CD8-positive, alpha-beta memory T cell (primary cell): ENCODE measurements around the gene KRTAP4-8. TPM values are rescaled to one million over a fixed set of nuclear protein-coding genes. Genes with fewer than 3 reads are reported as not detected.
"Not testable (repeated sequence)": the region's sequence is repeated elsewhere in the genome, so short reads cannot be mapped to it uniquely, and the experiment has no call there.

ENCODE experiments used
- CTCF ChIA-PET: fragments of 350-600 bp; sonication (Branson Sonifier 250); formaldehyde crosslinking; loops from one replicate; lab custom pipeline; 2021; ENCODE audit warnings: antibody characterized with exemption; lab: Charles Lee
- POLR2A ChIA-PET: fragments of 350-600 bp; sonication (Branson Sonifier 250); formaldehyde crosslinking; loops from one replicate; lab custom pipeline; 2021; ENCODE audit warnings: antibody characterized with exemption; lab: Charles Lee
- DNase-seq, 5 donors: peaks; one replicate each; pipeline versions ENCODE4 v3.0.0 to v3.0.0-alpha.2; 2020 to 2022; ENCODE audit warnings: mixed read lengths in 1 of 5
- H3K27ac ChIP-seq: one replicate; pipeline ENCODE4 v1.7.0; 2013; ENCODE audit warnings: low read depth, mild to moderate bottlenecking, low read length, moderate library complexity
- H3K27me3 ChIP-seq: 2 replicates; pipeline ENCODE4 v1.7.0; 2013; ENCODE audit warnings: low read length, mild to moderate bottlenecking; ENCODE audit not compliant: insufficient read depth, poor library complexity, severe bottlenecking
- H3K36me3 ChIP-seq: 2 replicates; pipeline ENCODE4 v1.7.0; 2013; ENCODE audit warnings: mild to moderate bottlenecking, low read length, moderate library complexity; ENCODE audit not compliant: insufficient read depth
- H3K4me1 ChIP-seq: 2 replicates; pipeline ENCODE4 v1.7.0; 2013; ENCODE audit warnings: mild to moderate bottlenecking, low read length, moderate library complexity; ENCODE audit not compliant: insufficient read depth
- H3K4me3 ChIP-seq: 2 replicates; pipeline ENCODE4 v1.7.0; 2013; ENCODE audit warnings: mild to moderate bottlenecking, low read length
- H3K9me3 ChIP-seq: 2 replicates; pipeline ENCODE4 v1.7.0; 2013; ENCODE audit warnings: mild to moderate bottlenecking, low read length
- H3K27ac Mint-ChIP-seq, 8 donors: one replicate each; pipeline ENCODE4 v1.8.0; 2020 to 2021; ENCODE audit warnings: mixed read lengths in 8 of 8, mild to moderate bottlenecking in 6 of 8, inconsistent platforms in 3 of 8, moderate library complexity in 3 of 8
- H3K27me3 Mint-ChIP-seq, 2 donors: one replicate each; pipeline ENCODE4 v1.8.0; 2020 to 2021; ENCODE audit warnings: mixed read lengths in 2 of 2, mild to moderate bottlenecking in 1 of 2, moderate library complexity in 1 of 2
- H3K36me3 Mint-ChIP-seq, 3 donors: one replicate each; pipeline ENCODE4 v1.8.0; 2020 to 2021; ENCODE audit warnings: mixed read lengths in 3 of 3, inconsistent platforms in 1 of 3, mild to moderate bottlenecking in 1 of 3
- H3K4me1 Mint-ChIP-seq, 3 donors: one replicate each; pipeline ENCODE4 v1.8.0; 2020 to 2021; ENCODE audit warnings: mixed read lengths in 3 of 3, inconsistent platforms in 1 of 3, mild to moderate bottlenecking in 1 of 3
- H3K4me3 Mint-ChIP-seq, 7 donors: one replicate each; pipeline ENCODE4 v1.8.0; 2020 to 2021; ENCODE audit warnings: mixed read lengths in 7 of 7, mild to moderate bottlenecking in 6 of 7, moderate library complexity in 4 of 7, inconsistent platforms in 2 of 7
- H3K9me3 Mint-ChIP-seq, 5 donors: one replicate each; pipeline ENCODE4 v1.8.0; 2020 to 2022; ENCODE audit warnings: mixed read lengths in 5 of 5, mild to moderate bottlenecking in 3 of 5, moderate library complexity in 2 of 5, inconsistent platforms in 1 of 5
- polyA plus RNA-seq: library from polyadenylated mRNA; unstranded; fragments of 300-500 nt; fragmentation: Illumina TruSeq; gene quantifications from one replicate; pipeline ENCODE4 v1.2.3, GENCODE V29; 2021
- total RNA-seq, 2 experiments: library from RNA; stranded (reverse); gene quantifications; one replicate each; pipeline ENCODE4 v1.2.3, GENCODE V29; 2021

The KRTAP4-8 gene
- total and polyA plus RNA-seq, 3 experiments from 2014 or later: not detected

- no peaks in the 10 kb centered on the region for H3K27me3 ChIP-seq
- Mint-ChIP-seq H3K27ac (peak overlapping the region in 2 of 8 donors; percentile 18 to 82), H3K4me3 (no peak overlapping the region), H3K27me3 (peaks cover 0 to 3% of the 10 kb centered on the region in 2 donors), H3K4me1 (peaks cover 8 to 48% (median 15%) of the 10 kb centered on the region in 3 donors), H3K36me3 (no peaks in the 10 kb centered on the region), H3K9me3 (peaks cover 0 to 2% (median 0%) of the 10 kb centered on the region in 5 donors)
- H3K27ac ChIP-seq: no peak overlapping the region
- POLR2A ChIA-PET: no interaction called here
- H3K9me3 ChIP-seq: no peaks in the 10 kb centered on the region
- CTCF ChIA-PET: interaction anchor here (1.3 kb wide), 1 partner anchor 417 kb away, joined by 3 read pairs; no protein-coding TSS in a partner anchor
- no peaks in the 10 kb centered on the region for H3K36me3 ChIP-seq
- DNase-seq: no peak
- H3K4me3 ChIP-seq: no peak overlapping the region
- H3K4me1 ChIP-seq: peaks cover 15% of the 10 kb centered on the region
Measured at GRCh38 chr17:41131979-41132378, 34.0 kb upstream of the KRTAP4-8 start.

GRCh38 chr17:41127371-41127770 lies 29.4 kb upstream of the KRTAP4-8 start:
- Histone ChIP-seq H3K4me1 (peaks cover 38% of the 10 kb centered on the region), H3K4me3 (no peak overlapping the region), H3K36me3 (no peaks in the 10 kb centered on the region), H3K27ac (no peak overlapping the region), H3K9me3 (no peaks in the 10 kb centered on the region), H3K27me3 (no peaks in the 10 kb centered on the region)
- Mint-ChIP-seq H3K4me3 (no peak overlapping the region), H3K9me3 (peaks cover 0 to 3% (median 0%) of the 10 kb centered on the region in 5 donors), H3K27ac (no peak overlapping the region), H3K27me3 (peaks cover 3 to 16% of the 10 kb centered on the region in 2 donors), H3K4me1 (peaks cover 38 to 68% (median 44%) of the 10 kb centered on the region in 3 donors), H3K36me3 (no peaks in the 10 kb centered on the region)
- POLR2A ChIA-PET: no interaction called here
- CTCF ChIA-PET: interaction anchor here (1.8 kb wide), 1 partner anchor 195 kb away, joined by 4 read pairs; no protein-coding TSS in a partner anchor
- DNase-seq: no peak

GRCh38 chr17:41126412-41126811 lies 28.5 kb upstream of the KRTAP4-8 start:
- no peaks in the 10 kb centered on the region for H3K9me3 ChIP-seq
- H3K36me3 Mint-ChIP-seq: no peaks in the 10 kb centered on the region
- peaks cover 3 to 21% of the 10 kb centered on the region in 2 donors for H3K27me3 Mint-ChIP-seq
- H3K27me3 ChIP-seq: no peaks in the 10 kb centered on the region
- peaks cover 38 to 60% (median 44%) of the 10 kb centered on the region in 3 donors for H3K4me1 Mint-ChIP-seq
- DNase-seq: no peak
- H3K27ac ChIP-seq: no peak overlapping the region
- H3K4me3 ChIP-seq: no peak overlapping the region
- H3K27ac Mint-ChIP-seq: peak overlapping the region in 1 of 8 donors; percentile 96
- H3K36me3 ChIP-seq: no peaks in the 10 kb centered on the region
- H3K4me3 Mint-ChIP-seq: peak overlapping the region in 2 of 7 donors; percentile 69 to 73
- H3K9me3 Mint-ChIP-seq: peaks cover 0 to 3% (median 0%) of the 10 kb centered on the region in 5 donors
- ChIA-PET CTCF (interaction anchor here (0.7 to 1.8 kb wide), 2 partner anchors 196 to 357 kb away, joined by 3 to 4 read pairs; no protein-coding TSS in a partner anchor), POLR2A (interaction anchor here (0.7 kb wide), 2 partner anchors 87 to 182 kb away, joined by 5 read pairs; no protein-coding TSS in a partner anchor)
- H3K4me1 ChIP-seq: peaks cover 38% of the 10 kb centered on the region

GRCh38 chr17:41125064-41125463 lies 27.1 kb upstream of the KRTAP4-8 start:
- H3K27me3 Mint-ChIP-seq: peaks cover 3 to 30% of the 10 kb centered on the region in 2 donors
- POLR2A ChIA-PET: no interaction called here

GRCh38 chr17:41123991-41124371 lies 26.0 kb upstream of the KRTAP4-8 start, which contains the start of gene KRTAP4-12:
Gene KRTAP4-12 (minus strand): TSS chr17:41124182. CDS start chr17:41124122, 60 bp downstream.
- H3K27me3 ChIP-seq, H3K36me3 Mint-ChIP-seq, POLR2A ChIA-PET, H3K36me3 ChIP-seq, DNase-seq, H3K9me3 ChIP-seq, H3K4me3 ChIP-seq, H3K9me3 Mint-ChIP-seq, CTCF ChIA-PET, H3K27ac ChIP-seq: not testable (repeated sequence)
- H3K4me1 Mint-ChIP-seq: peaks cover 44 to 59% (median 51%) of the 10 kb centered on the region in 3 donors
- peak within 1 kb of the TSS; percentile 3 to 80 (median 53) for H3K4me3 Mint-ChIP-seq
- peak within 1 kb of the TSS in 6 of 8 donors; percentile 0 to 62 (median 22) for H3K27ac Mint-ChIP-seq
- peaks cover 51% of the 10 kb centered on the region for H3K4me1 ChIP-seq
- H3K27me3 Mint-ChIP-seq: peaks cover 3 to 30% of the 10 kb centered on the region in 2 donors

More at GRCh38 chr17:41125064-41125463, 27.1 kb upstream of the KRTAP4-8 start:
- DNase-seq: no peak
- H3K27me3 ChIP-seq: no peaks in the 10 kb centered on the region
- peaks cover 46% of the 10 kb centered on the region for H3K4me1 ChIP-seq
- peaks cover 40 to 60% (median 48%) of the 10 kb centered on the region in 3 donors for H3K4me1 Mint-ChIP-seq
- H3K4me3 Mint-ChIP-seq: peak overlapping the region in 2 of 7 donors; percentile 29 to 66
- H3K9me3 ChIP-seq: no peaks in the 10 kb centered on the region
- H3K4me3 ChIP-seq: no peak overlapping the region
- H3K36me3 Mint-ChIP-seq: no peaks in the 10 kb centered on the region
- CTCF ChIA-PET: no interaction called here
- H3K27ac Mint-ChIP-seq: peak overlapping the region in 1 of 8 donors; percentile 96
- no peak overlapping the region for H3K27ac ChIP-seq
- H3K9me3 Mint-ChIP-seq: peaks cover 0 to 3% (median 0%) of the 10 kb centered on the region in 5 donors
- no peaks in the 10 kb centered on the region for H3K36me3 ChIP-seq

- POLR2A ChIA-PET, H3K36me3 ChIP-seq, H3K27ac ChIP-seq, H3K27me3 ChIP-seq, H3K9me3 Mint-ChIP-seq, H3K36me3 Mint-ChIP-seq, CTCF ChIA-PET, H3K9me3 ChIP-seq, H3K4me3 ChIP-seq: not testable (repeated sequence)
- Mint-ChIP-seq H3K27me3 (peaks cover 3 to 33% of the 10 kb centered on the region in 2 donors), H3K27ac (peak overlapping the region in 5 of 8 donors; percentile 0 to 62 (median 26)), H3K4me3 (peak overlapping the region in 6 of 7 donors; percentile 3 to 80 (median 50)), H3K4me1 (peaks cover 44 to 59% (median 51%) of the 10 kb centered on the region in 3 donors)
- H3K4me1 ChIP-seq: peaks cover 51% of the 10 kb centered on the region
- peak in 1 of 5 donors; percentile 30 for DNase-seq
Measured at GRCh38 chr17:41123292-41123990, 25.5 kb upstream of the KRTAP4-8 start.

- POLR2A ChIA-PET: no interaction called here
- Mint-ChIP-seq H3K4me1 (peaks cover 44 to 54% (median 51%) of the 10 kb centered on the region in 3 donors), H3K27me3 (peaks cover 4 to 44% of the 10 kb centered on the region in 2 donors), H3K9me3 (peaks cover 0 to 3% (median 0%) of the 10 kb centered on the region in 5 donors), H3K27ac (no peak overlapping the region), H3K36me3 (peaks cover 0 to 5% (median 0%) of the 10 kb centered on the region in 3 donors), H3K4me3 (no peak overlapping the region)
- CTCF ChIA-PET: no interaction called here
- Histone ChIP-seq H3K27me3 (no peaks in the 10 kb centered on the region), H3K4me3 (no peak overlapping the region), H3K27ac (no peak overlapping the region), H3K4me1 (peaks cover 51% of the 10 kb centered on the region), H3K9me3 (no peaks in the 10 kb centered on the region), H3K36me3 (no peaks in the 10 kb centered on the region)
- DNase-seq: no peak
Measured at GRCh38 chr17:41121742-41122141, 23.8 kb upstream of the KRTAP4-8 start.
